GM19099 (cell line): ENCODE results near the gene ISOC2.

Experiments used
- POLR2A ChIP-seq: IDR thresholded peaks from 3 replicates; pipeline ENCODE4 v1.6.1; 2011; ENCODE audit warnings: low read depth; ENCODE audit not compliant: insufficient read length; ENCODE audit errors: extremely low read depth

The ISOC2 gene

DNA sequence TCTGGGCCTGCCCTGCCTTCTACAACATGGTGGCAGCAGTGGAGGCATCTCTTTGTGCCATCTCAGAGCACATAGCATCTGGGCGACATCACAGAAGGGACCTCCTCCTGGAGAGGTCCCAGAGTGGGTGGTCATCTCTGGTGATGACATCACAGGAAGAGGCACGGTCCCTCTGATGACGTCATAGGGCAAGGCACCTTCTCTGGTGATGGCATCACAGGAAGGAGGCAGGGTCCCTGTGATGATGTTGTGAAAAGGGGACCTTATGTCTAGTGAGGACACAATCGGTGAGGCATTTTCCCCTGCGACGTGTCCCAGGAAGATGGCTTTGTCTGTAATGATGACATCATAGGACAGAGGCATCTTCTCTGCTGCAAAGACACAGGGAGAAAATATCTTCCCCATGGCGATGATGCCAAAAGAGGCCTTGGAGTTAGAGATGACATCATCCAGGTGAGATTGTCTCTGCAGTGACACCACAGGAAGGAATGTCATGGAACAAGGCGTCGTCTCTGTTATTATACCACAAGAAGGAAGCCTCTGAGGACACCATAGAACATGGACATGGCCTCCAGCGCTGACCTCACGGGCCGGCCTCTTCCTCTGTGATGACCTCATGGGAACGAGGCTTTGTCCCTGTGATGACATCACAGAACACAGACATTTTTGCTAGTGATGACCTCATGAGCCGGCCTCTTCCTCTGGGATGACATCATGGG, 29.0 kb downstream of the ISOC2 start:
- TF ChIP-seq POLR2A: no peak

DNA sequence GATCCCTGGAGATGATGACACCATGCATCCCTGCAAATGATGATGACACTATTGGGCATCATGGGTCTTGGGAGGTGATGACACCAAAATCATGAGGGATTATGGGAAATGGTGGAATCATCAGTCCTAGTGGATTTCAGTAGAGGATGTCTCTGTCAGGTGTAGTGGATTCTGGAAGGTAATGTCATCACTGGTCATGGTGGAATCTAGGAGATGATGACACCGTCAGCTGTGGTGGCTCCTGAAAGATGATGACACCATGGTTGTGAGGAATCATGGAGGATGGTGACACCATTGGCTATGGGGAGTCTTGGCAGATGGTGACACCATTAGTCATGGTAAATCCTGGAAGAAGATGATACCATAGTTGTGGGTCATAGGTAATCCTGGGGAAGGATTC, 30.3 kb downstream of the ISOC2 start:
- no peak for TF ChIP-seq POLR2A

DNA sequence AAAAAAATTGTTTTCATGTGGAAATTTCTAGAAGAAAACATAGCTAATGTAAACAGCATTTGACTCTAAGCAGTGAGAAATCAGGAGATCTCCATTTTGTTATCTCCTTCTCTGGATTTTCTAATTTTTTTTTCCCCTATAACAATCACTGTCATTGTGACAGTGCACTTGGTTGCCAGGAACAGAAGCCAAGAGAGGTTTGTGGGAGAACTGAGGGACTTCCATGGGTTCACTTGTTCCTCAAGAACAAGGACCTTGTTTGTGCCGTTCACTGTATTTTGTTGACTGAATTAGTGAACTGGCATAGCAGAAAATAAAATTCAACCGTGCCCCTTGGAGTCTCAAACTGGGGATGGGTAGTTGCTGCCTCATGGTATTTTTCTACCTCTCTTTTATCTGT, 35.4 kb downstream of the ISOC2 start:
- no peak for TF ChIP-seq POLR2A

DNA sequence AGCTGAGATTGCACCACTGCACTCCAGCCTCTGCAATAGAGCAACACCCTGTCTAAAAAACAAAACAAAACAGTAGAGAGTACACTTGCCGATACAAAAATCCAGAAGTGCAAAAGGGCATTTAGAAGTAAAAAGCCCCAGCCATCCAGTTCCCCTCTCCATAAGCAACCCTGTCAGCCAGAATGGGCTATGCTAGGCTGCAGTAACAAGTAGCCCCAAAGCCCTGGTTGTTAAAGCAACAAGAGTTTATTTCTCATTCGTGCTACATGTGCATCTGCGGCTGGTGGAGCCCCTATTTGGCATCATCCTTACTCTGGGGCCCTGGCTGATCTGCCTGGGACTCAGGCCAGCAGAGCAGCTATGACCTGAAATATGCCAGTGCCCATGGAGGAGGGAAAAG, 36.9 kb downstream of the ISOC2 start:
- TF ChIP-seq POLR2A: no peak

DNA sequence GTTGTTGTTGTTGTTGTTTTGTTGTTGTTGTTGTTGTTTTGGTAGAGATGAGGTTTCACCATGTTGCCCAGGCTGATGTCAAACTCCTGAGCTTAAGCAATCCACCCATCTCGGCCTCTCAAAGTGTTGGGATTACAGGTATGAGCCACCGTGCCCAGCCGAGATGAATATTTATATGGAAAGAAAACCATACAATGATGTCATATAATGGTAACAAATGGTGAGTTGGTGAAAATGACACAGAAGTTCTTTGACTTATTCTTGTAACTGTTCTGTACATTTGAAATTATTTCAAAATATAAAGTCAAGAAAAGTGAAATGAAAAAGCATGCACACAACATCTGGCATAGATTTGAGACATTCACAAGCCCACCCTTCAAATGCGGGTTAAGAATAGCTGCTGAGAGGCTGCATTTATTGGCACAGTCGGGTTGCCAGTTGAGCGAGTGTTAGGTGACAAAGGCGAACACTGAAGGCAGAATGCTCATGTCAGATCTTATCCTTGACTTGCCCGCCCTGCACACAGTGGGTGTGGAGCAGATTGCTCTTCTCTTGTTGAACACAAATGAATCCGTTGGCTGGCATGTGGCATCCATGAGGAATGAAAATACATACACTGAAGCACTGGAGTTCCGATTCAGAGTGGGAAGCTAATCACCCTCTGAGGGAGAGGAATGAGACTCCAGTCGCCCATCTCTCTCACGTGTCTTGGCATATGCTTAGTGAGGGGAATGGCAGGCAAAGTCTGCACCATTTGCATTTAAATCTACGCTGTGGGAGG, 38.0 kb downstream of the ISOC2 start:
- no peak for TF ChIP-seq POLR2A

DNA sequence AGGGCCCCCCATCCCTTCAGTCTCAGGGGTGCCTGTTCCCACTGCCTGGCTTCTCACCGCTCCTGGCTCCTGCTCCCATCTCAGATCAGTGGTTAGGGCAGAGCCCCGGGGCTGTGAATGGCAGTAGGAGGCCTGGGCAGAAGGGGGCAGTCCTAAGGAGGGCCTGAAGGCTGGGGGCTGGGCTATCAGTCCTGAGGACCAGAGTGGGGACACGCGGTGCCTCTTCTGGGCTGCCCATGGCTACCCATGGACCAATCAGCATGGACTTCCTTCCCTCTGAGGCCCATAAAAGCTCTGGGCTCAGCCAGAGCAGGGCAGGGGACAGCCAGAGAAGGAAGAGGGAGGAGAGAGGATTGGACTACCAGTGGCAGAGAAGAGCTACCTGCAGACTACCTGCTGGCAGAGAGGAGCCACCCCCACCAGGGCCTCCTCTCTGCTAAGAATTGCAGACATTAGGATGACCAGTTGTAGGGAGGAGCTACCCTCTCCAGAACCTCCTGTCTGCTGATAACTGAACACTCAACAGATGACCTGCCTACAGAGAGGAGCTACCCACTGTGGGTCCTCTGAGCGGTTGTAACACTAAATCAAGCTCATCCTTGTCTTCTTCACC, 41.7 kb downstream of the ISOC2 start:
- TF ChIP-seq POLR2A: no peak

DNA sequence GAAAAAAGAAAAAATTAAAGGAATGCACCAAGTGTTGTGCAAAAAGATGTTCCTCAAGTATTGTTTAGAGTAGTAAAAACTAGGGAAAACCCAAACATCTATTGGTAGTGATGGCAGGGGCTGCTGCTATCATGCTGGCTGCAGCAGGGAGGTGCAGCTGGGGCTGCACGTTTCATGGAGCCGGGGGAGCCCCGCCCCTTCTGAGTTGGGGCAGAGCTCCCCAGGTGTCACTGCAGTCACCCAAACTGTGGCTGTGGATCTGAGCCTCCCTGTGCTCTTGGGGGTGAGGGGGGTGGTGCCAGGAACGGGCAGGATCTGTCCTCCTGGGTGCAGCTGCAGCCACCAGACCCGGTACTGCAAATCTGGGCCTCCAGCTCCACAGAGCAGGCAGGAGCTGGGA, 42.3 kb downstream of the ISOC2 start:
- TF ChIP-seq POLR2A: no peak

DNA sequence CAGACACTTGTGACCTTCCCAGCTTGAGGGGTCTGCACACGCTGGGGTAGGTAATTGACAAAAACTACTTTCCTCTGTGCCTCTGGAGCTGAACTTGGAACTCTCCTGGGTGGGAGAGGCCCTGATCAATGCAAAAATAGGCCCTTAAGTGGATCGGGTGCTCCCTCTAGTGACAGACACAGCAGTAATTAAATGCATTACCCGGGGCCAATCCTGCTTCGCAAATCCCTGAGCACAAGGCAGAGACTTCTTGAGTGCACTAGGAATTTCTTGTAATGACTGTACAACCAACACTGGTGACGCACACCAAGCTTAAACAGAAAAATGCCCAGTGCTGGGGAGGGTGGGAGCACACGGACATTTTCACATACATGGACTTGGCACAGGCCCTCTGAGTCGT, 43.3 kb downstream of the ISOC2 start:
- TF ChIP-seq POLR2A: no peak

DNA sequence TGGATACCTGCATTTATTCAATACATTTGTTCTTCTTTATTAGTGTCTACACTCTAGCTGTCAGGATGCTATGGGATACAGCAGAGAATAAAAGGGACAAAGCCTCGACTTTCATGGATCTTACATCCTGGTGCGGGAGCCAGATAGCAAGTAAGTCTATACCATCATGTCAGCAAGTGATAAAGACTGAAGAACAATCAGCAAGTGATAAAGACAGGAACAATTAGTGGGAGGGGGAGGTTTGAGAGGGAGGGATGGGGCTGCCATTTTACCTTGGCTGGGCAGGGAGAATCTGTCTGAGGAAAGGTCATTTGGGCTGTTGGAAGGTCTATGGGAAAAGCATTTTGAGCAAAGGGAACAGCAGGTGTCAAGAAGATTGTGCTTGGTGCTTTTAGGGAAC, 51.3 kb downstream of the ISOC2 start:
- TF ChIP-seq POLR2A: no peak

DNA sequence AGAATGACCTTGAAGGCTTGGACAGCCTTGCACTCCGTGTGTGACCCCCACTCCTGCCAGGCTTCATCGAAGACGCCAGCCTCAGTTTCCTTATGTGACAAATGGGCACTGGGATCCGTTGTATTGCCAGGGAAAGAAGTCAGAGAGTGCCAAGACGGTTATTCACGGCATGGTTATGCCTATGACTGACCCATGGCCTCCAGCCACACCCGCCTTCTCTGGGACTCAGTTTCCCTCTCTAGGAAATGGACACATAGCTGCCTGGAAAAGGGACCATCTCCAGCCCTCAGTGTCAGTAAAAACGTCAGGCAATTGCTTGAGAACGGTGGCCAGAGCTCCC, 52.9 kb downstream of the ISOC2 start:
- no peak for TF ChIP-seq POLR2A

DNA sequence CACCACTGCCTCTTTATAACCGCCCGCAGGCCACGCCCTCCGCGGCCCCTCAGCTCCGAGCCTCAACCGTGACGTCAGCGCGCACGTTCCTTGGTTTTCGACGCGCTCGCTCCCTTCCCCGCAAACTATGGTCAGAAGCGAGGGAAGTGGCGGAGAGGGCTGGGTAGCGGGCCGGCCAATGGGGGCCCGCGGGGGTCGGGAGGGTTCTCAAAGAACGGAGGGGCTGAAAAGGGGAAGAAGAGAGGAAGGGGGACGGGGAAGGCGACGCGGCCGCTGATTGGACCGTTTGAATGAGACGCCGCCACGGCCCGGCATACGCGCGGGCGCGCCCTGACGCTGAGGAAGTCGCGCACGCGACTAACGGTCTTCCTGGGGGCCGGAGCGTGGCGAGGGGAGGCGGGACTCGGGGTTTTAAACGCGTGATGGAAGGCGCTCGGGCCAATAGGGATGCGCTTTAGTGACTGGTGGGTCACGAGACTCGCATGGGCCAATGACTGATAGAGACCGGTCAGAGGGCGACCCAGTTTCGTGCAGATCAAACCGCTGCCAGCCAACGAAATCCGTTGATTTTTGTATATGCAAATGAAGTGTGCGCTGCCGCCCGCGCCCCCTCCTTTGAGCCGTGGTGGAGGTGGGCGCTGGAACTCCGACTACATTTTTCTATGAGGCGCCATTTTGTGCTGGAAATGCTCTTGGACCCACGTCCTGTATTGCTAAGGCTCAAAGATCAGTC, 53.5 kb downstream of the ISOC2 start:
- TF ChIP-seq POLR2A: peak; percentile 56

DNA sequence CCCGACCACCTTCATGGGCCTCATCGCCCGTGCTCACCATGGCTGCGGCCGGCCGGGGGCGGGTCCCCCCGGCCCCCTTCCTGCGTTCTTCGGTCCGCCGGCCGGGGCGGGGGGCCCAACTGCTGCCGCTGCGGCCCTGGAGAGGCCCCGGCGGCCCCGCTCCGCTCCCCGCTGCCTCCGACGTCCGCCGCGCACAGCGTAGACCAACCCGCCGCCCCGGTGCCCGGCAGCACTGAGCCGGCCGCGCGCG, 54.0 kb downstream of the ISOC2 start, which contains the start of gene UBE2S:
Gene UBE2S, minus strand, starts transcription at position 239 of the 250 bp plus-strand sequence. Its CDS starts 199 bp downstream, at position 40.
- peak; percentile 100 for TF ChIP-seq POLR2A

DNA sequence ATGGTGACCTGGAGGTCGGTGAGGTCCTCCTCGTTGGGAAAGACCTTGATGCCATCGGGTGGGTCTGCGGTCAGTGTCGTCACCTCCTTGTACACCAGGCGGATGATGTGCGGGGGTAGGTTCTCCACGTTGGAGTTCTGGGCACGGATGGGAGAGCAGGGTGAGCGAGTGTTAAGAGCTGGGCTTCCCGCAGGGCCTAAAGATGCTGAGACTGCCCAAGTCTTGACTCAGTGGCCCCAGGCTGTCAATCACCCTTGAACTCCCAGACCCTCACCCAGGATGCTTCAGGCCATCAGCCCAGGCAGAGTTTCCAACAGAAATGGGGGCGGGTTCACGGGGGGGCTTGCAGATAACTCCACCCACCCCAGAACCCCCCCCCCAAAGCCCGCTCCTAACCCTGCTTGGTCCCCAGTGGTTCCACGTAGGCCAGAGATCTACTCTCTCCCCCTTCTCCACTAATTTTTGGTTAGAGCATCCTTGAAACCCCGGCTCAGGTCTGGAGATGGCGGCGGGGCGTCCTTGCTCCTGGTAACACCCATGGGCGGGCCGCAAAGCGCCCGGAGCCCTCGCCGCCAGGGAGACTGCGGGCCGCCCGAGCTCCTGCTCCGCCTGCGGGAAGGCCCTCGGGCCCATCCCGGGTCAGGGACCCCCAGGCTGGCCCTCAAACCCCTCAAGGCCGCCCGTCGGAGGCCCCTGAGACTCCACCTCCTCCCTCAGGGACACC, 54.5 kb downstream of the ISOC2 start:
- TF ChIP-seq POLR2A: no peak

DNA sequence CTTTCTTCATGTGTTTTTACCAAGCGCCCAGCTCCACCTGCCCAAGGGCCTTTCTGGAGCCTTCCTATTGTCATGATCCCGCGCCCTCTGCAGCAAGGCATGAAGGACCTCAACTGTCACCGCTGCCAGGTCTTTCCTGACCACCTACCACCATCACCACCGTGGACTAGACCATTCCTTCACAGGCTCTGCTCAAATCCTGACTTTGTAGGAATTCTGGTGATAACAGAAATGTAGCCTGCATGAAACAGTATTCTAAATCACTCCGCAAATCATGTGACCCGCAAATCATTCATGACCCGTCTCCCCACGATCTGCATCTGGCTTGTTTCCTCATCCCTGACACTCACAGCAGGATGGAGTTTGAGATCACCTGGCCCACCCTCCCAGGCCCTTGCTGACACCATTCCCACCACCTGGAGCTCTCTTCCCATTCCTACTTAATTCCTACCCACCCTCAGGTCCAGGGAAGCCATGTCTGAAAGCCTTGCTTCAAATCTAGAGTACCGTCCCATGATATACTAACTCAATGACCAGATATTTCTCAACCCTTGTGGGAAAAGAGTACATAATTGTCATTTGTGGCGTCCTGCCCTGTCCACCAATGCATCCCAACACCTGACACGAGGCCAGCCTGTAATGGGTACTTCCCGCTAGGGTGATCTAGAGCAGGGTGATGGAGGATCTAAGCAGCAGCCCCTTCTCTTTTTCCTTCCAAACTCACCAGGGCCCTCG, 55.2 kb downstream of the ISOC2 start:
- TF ChIP-seq POLR2A: no peak

DNA sequence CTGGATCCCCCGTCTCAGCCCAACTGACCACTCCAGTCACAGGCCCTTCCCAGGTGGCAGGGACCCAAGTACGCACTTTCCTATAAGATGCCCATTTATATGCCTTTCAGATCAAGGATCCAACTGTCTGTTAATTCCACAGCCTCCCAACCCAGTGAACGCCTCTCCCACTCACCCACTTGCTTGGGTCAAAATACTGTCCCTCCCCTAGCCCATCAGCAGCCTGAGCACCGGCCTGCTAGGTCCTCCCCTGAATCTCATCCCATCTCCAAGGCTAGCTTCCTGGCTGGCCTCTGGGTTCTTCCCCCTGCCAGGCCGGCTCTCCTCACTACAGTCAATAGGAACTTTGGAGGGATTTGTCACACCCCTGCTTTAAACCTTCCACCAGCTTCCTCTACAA, 55.8 kb downstream of the ISOC2 start:
- peak; percentile 17 for TF ChIP-seq POLR2A
